K562 (cell line): ENCODE measurements around the gene NUDT15. TPM values are rescaled to one million over a fixed set of nuclear protein-coding genes. Genes with fewer than 3 reads are reported as not detected.

Experiments
- ATAC-seq: fragments of 200-7000 bp; cut with Tn5 transposase; 3 replicates; pipeline ENCODE4 v1.9.1; 2020; ENCODE audit warnings: moderate library complexity
- BruUV-seq: library from RNA; stranded (reverse); fragments of 400-500 nt; replicated peaks from 2 replicates; lab custom pipeline; 2021; lab: Mats Ljungman, UMichigan
- CTCF ChIA-PET: fragments of 300-600 bp; formaldehyde crosslinking; extraction: SDS; loops from one replicate; lab custom pipeline; 2021; ENCODE audit warnings: low intra/inter-chr PET ratio; lab: Yijun Ruan, JAX
- POLR2A ChIA-PET: fragments of 300-600, 350-650 bp; sonication (Branson Sonifier 250); formaldehyde crosslinking; extraction: SDS; loops from one replicate; lab custom pipeline; 2021; ENCODE audit warnings: antibody characterized with exemption, inconsistent platforms; lab: Yijun Ruan, JAX
- DNase-seq, 4 experiments: peaks; one replicate each; pipeline versions ENCODE4 v3.0.0 to v3.0.0-alpha.2; 2011 to 2018; ENCODE audit warnings: low spot score in 3 of 4, mixed read lengths in 3 of 4; ENCODE audit errors: extremely low read depth in 1 of 4
- FAIRE-seq: peaks from 2 replicates; lab custom pipeline; 2011; peaks lifted over from hg19 to GRCh38; lab: Jason Lieb, UNC
- H2AFZ ChIP-seq: 2 replicates; pipeline ENCODE4 v1.6.0; 2011; ENCODE audit warnings: low read depth, low read length, control low read depth, inconsistent platforms
- H3K27ac ChIP-seq: fragments of 200-600 bp; 3 replicates; pipeline ENCODE4 v1.8.0; 2011; ENCODE audit warnings: low read depth, mild to moderate bottlenecking, control low read depth, inconsistent platforms, low read length, moderate library complexity, mixed read lengths; ENCODE audit errors: extremely low read depth
- H3K27me3 ChIP-seq, 2 experiments: fragments of 300-600 bp in 1 of 2; 2 replicates in 1 of 2; 3 replicates in 1 of 2; pipeline versions ENCODE4 v1.6.0 to v1.8.0; 2011; ENCODE audit warnings: inconsistent platforms in 2 of 2, low read length in 2 of 2, mild to moderate bottlenecking in 1 of 2, mixed read lengths in 1 of 2, moderate library complexity in 1 of 2; ENCODE audit not compliant: control insufficient read depth in 2 of 2, insufficient read depth in 2 of 2
- H3K36me3 ChIP-seq: fragments of 300-600 bp; 3 replicates; pipeline ENCODE4 v1.8.0; 2011; ENCODE audit warnings: mild to moderate bottlenecking, low read length, inconsistent platforms; ENCODE audit not compliant: control insufficient read depth, insufficient read depth
- H3K4me1 ChIP-seq, 2 experiments: fragments of 200-600 bp in 1 of 2; replicated peaks in 1 of 2; 2 replicates in 1 of 2; 3 replicates in 1 of 2; pipeline versions ENCODE4 v1.5.1 to v1.8.0; 2011; ENCODE audit warnings: inconsistent platforms in 2 of 2, low read length in 2 of 2, mild to moderate bottlenecking in 1 of 2, mixed read lengths in 1 of 2, moderate library complexity in 1 of 2; ENCODE audit not compliant: control insufficient read depth in 2 of 2, insufficient read depth in 2 of 2
- H3K4me2 ChIP-seq: 2 replicates; pipeline ENCODE4 v1.6.1; 2011; ENCODE audit warnings: low read length, control low read depth, inconsistent platforms, mixed read lengths; ENCODE audit not compliant: insufficient read depth
- H3K4me3 ChIP-seq: fragments of 200-600 bp; sonication (generic), shearing (Covaris generic); 2 replicates; pipeline ENCODE4 v1.5.1; 2016; ENCODE audit warnings: control low read depth, inconsistent platforms
- H3K79me2 ChIP-seq: fragments of 200-600 bp; 3 replicates; pipeline ENCODE4 v1.8.0; 2011; ENCODE audit warnings: low read length, inconsistent platforms; ENCODE audit not compliant: control insufficient read depth, insufficient read depth
- H3K9ac ChIP-seq, 2 experiments: 2 replicates each; pipeline versions ENCODE4 v1.6.0 to v1.6.1; 2011; ENCODE audit warnings: low read depth in 2 of 2, low read length in 2 of 2, control low read depth in 1 of 2, inconsistent platforms in 1 of 2, mild to moderate bottlenecking in 1 of 2, mixed read lengths in 1 of 2; ENCODE audit not compliant: insufficient read depth in 1 of 2
- H3K9me1 ChIP-seq: one replicate; pipeline ENCODE4 v1.6.0; 2011; ENCODE audit warnings: inconsistent platforms, mild to moderate bottlenecking, low read length, moderate library complexity; ENCODE audit not compliant: control insufficient read depth, insufficient read depth
- H3K9me3 ChIP-seq: replicated peaks from 2 replicates; pipeline ENCODE4 v1.5.1; 2011; ENCODE audit warnings: low read depth, low read length, inconsistent platforms; ENCODE audit not compliant: control insufficient read depth, insufficient read depth
- H4K20me1 ChIP-seq: replicated peaks from 2 replicates; pipeline ENCODE4 v1.6.1; 2011; ENCODE audit warnings: low read length, inconsistent platforms, mixed read lengths; ENCODE audit not compliant: control insufficient read depth, insufficient read depth
- ESRRB ChIP-seq: fragments of 250-450 bp; sonication (Bioruptor Pico); IDR thresholded peaks from 2 replicates; pipeline ENCODE4 v1.5.0; 2020; ENCODE audit warnings: mild to moderate bottlenecking, moderate library complexity, borderline replicate concordance
- ZFP30 ChIP-seq: fragments of 250-450 bp; sonication (Bioruptor Pico); IDR thresholded peaks from 2 replicates; pipeline ENCODE4 v1.8.0; 2022; ENCODE audit warnings: moderate library complexity, mild to moderate bottlenecking, inconsistent platforms, borderline replicate concordance
- ZNF121 ChIP-seq: sonication (generic); formaldehyde crosslinking; conservative IDR thresholded peaks from 2 replicates; pipeline ENCODE4 v1.8.0; 2022; ENCODE audit warnings: missing genetic modification reagents
- ZNF197 ChIP-seq: fragments of 200-800 bp; sonication (Bioruptor generic); IDR thresholded peaks from 2 replicates; pipeline ENCODE4 v1.6.1; 2016; ENCODE audit warnings: low read depth, missing genetic modification characterization, missing compliant biosample characterization
- ZNF77 ChIP-seq: fragments of 250-450 bp; sonication (Bioruptor Pico); IDR thresholded peaks from 2 replicates; pipeline ENCODE4 v1.5.0; 2020
- WGBS: fragments of 100-300 bp; shearing (Covaris generic); methylation state at CpG from one replicate; pipeline ENCODE4 v1.1.6; 2016; ENCODE audit warnings: low coverage, mixed read lengths; ENCODE audit not compliant: insufficient coverage; ENCODE audit errors: missing lambda C conversion rate; 5-methylcytosine and 5-hydroxymethylcytosine counted together
- in situ Hi-C: fragments of 300-500 bp; cut with MboI; formaldehyde crosslinking; loops from 4 replicates; pipeline ENCODE4 v1.15.0; 2018; ENCODE audit warnings: inconsistent platforms, mixed read lengths
- intact Hi-C: fragments of 100-400 bp; cut with micrococcal nuclease; formaldehyde crosslinking; loops from 2 replicates; pipeline ENCODE4 v1.14.2; 2022
- polyA plus RNA-seq, 8 experiments: library from polyadenylated mRNA; depleted of rRNA in 4 of 8; stranded (reverse) in 5 of 8; unstranded in 3 of 8; fragments of >200 nt; fragmentation: Nextera tagmentation in 2 of 8; fragmentation: Illumina TruSeq in 1 of 8; extraction: Ambion mirVana in 2 of 8; extraction: Trizol in 1 of 8; gene quantifications; 2 replicates each; pipeline versions ENCODE4 v1.2.1 to v1.2.3, GENCODE V29; 2011 to 2014; ENCODE audit warnings: inconsistent platforms in 1 of 8, missing spikeins in 1 of 8
- total RNA-seq, 7 experiments: library from RNA; depleted of rRNA in 6 of 7; stranded (reverse); fragments of >200 nt in 6 of 7; fragmentation: Illumina TruSeq in 2 of 7; extraction: Trizol in 2 of 7; gene quantifications; 2 replicates each; pipeline versions ENCODE4 v1.2.1 to v1.2.3, GENCODE V29; 2011 to 2021; ENCODE audit warnings: low replicate concordance in 1 of 7
- TF ChIP-seq, protein P1 (sequence below): sonication (generic); formaldehyde crosslinking; IDR thresholded peaks from 2 replicates; pipeline ENCODE4 v1.9.0; 2022; ENCODE audit warnings: mild to moderate bottlenecking, missing genetic modification reagents

The NUDT15 gene
- total and polyA plus RNA-seq, 9 of the 15 experiments (the other 6 are each of a cell fraction or from before 2014, with no cell fraction given): 14.2 to 26.9 (median 21.6) TPM

- 92% methylated on average over 3 of the region's 3 CpGs for WGBS
- ChIA-PET POLR2A (interaction anchor here (0.7 to 1.6 kb wide), 2 partner anchors 32 to 43 kb away, joined by 3 to 5 read pairs; no protein-coding TSS in a partner anchor), CTCF (no interaction called here)
- H3K9me3 ChIP-seq: no peaks in the 10 kb centered on the region
- H3K9ac ChIP-seq: no peak overlapping the region
- FAIRE-seq (no peak), ATAC-seq (no peak), DNase-seq (no peak)
- H4K20me1 ChIP-seq: no peaks in the 10 kb centered on the region
- H3K79me2 ChIP-seq: no peaks in the 10 kb centered on the region
- H3K27me3 ChIP-seq: no peaks in the 10 kb centered on the region
- no peak overlapping the region for H2AFZ ChIP-seq
- no peaks in the 10 kb centered on the region for H3K9me1 ChIP-seq
- intact Hi-C loops (no loop called here), in situ Hi-C loops (no loop called here)
- TF ChIP-seq ZNF77 (no peak), ZNF197 (no peak), ZNF121 (CRISPR knock-in tag) (no peak)
- peaks cover 50% of the 10 kb centered on the region; the same call in 2 of the 3 replicates for H3K36me3 ChIP-seq
- no peak overlapping the region for H3K4me2 ChIP-seq
- H3K4me3 ChIP-seq: no peak overlapping the region
- H3K27ac ChIP-seq: no peak overlapping the region
- no TSS peak for BruUV-seq
- no peaks in the 10 kb centered on the region for H3K4me1 ChIP-seq
Observed at GRCh38 chr13:48050550-48050949, 13.0 kb downstream of the NUDT15 start.

DNA sequence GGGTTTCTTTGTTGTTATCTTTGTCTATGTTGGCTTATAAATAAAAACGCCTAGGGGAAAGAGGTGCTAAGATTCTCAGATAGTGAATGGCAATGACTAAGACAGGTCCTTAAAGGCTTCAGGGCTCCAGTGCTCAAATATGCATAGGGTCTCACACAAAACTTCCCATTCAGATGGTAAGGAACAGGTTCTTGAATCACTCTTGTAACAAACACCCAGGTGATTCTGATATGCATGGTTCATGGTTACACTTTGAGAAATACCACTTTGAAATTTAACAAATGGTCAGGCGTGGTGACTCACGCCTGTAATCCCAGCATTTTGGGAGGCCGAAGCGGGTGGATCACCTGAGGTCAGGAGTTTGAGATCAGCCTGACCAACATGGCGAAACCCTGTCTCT lies 17.1 kb downstream of the NUDT15 start:
- Histone ChIP-seq H3K9me1 (no peaks in the 10 kb centered on the region), H2AFZ (no peak overlapping the region), H3K27me3 (no peaks in the 10 kb centered on the region), H3K79me2 (no peaks in the 10 kb centered on the region), H3K4me1 (no peaks in the 10 kb centered on the region), H3K27ac (no peak overlapping the region), H3K4me2 (no peak overlapping the region), H3K9ac (no peak overlapping the region), H3K36me3 (peaks cover 31% of the 10 kb centered on the region; the same call in 2 of the 3 replicates), H3K4me3 (no peak overlapping the region), H4K20me1 (no peaks in the 10 kb centered on the region), H3K9me3 (no peaks in the 10 kb centered on the region)
- CTCF ChIA-PET: no interaction called here
- DNase-seq: no peak
- 84% methylated on average over 6 of the region's 6 CpGs for WGBS
- no peak for FAIRE-seq
- in situ Hi-C loops (no loop called here), intact Hi-C loops (no loop called here)
- TF ChIP-seq, protein P1, sequence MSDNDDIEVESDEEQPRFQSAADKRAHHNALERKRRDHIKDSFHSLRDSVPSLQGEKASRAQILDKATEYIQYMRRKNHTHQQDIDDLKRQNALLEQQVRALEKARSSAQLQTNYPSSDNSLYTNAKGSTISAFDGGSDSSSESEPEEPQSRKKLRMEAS: no peak
- TF ChIP-seq ZFP30 (CRISPR knock-in tag): no peak
- no peak for TF ChIP-seq ESRRB (CRISPR knock-in tag)
- POLR2A ChIA-PET: interaction anchor here (1.2 kb wide), 1 partner anchor 17 kb away, joined by 4 read pairs; the partner anchor contains the start of gene NUDT15
- BruUV-seq: no TSS peak
- no peak for ATAC-seq
